H9 (cell line): ENCODE results near the gene ILDR2. TPM values are rescaled to one million over a fixed set of nuclear protein-coding genes. Genes with fewer than 3 reads are reported as not detected.

Source experiments
- DNase-seq: peaks from one replicate; pipeline ENCODE4 v3.0.0-alpha.2; 2017
- H2AFZ ChIP-seq: one replicate; pipeline ENCODE4 v1.6.1; 2013; ENCODE audit warnings: mild to moderate bottlenecking, low read length, control low read depth, moderate library complexity
- H2AK5ac ChIP-seq: 2 replicates; pipeline ENCODE4 v1.6.1; 2013; ENCODE audit warnings: low read length, control low read depth, mixed read lengths; ENCODE audit not compliant: insufficient read length
- H2BK120ac ChIP-seq: one replicate; pipeline ENCODE4 v1.6.1; 2013; ENCODE audit warnings: low read depth, mild to moderate bottlenecking, low read length, control low read depth, inconsistent platforms; ENCODE audit not compliant: poor library complexity, severe bottlenecking
- H2BK12ac ChIP-seq: 2 replicates; pipeline ENCODE4 v1.6.1; 2013; ENCODE audit warnings: low read length, control low read depth, mixed read lengths, low read depth; ENCODE audit not compliant: insufficient read length
- H2BK15ac ChIP-seq: 2 replicates; pipeline ENCODE4 v1.6.1; 2013; ENCODE audit warnings: low read depth, low read length, control low read depth
- H2BK20ac ChIP-seq: one replicate; pipeline ENCODE4 v1.6.1; 2013; ENCODE audit warnings: low read depth, mild to moderate bottlenecking, low read length, control low read depth, inconsistent platforms; ENCODE audit not compliant: poor library complexity, severe bottlenecking
- H2BK5ac ChIP-seq: 2 replicates; pipeline ENCODE4 v1.6.1; 2013; ENCODE audit warnings: low read length, control low read depth, mixed read lengths; ENCODE audit not compliant: insufficient read length
- H3K14ac ChIP-seq: 2 replicates; pipeline ENCODE4 v1.6.1; 2013; ENCODE audit warnings: low read length, control low read depth; ENCODE audit not compliant: insufficient read depth
- H3K18ac ChIP-seq: 2 replicates; pipeline ENCODE4 v1.6.1; 2013; ENCODE audit warnings: low read depth, mild to moderate bottlenecking, mixed read lengths, low read length, control low read depth; ENCODE audit not compliant: insufficient read length
- H3K23ac ChIP-seq: 2 replicates; pipeline ENCODE4 v1.6.1; 2013; ENCODE audit warnings: low read length, control low read depth, mixed read lengths, low read depth; ENCODE audit not compliant: insufficient read length
- H3K23me2 ChIP-seq: 2 replicates; pipeline ENCODE4 v1.6.1; 2013; ENCODE audit warnings: low read depth, mild to moderate bottlenecking, mixed read lengths, low read length, control low read depth; ENCODE audit not compliant: insufficient read length, poor library complexity, severe bottlenecking
- H3K27ac ChIP-seq: 2 replicates; pipeline ENCODE4 v1.5.1; 2013; ENCODE audit warnings: low read length, control low read depth, mixed read lengths, low read depth; ENCODE audit not compliant: insufficient read length
- H3K27me3 ChIP-seq: 2 replicates; pipeline ENCODE4 v1.6.1; 2013; ENCODE audit warnings: low read length, control low read depth, inconsistent platforms; ENCODE audit not compliant: insufficient read depth
- H3K4ac ChIP-seq: 2 replicates; pipeline ENCODE4 v1.6.1; 2013; ENCODE audit warnings: low read depth, mild to moderate bottlenecking, control low read depth, inconsistent platforms, low read length, moderate library complexity
- H3K4me1 ChIP-seq: 2 replicates; pipeline ENCODE4 v1.6.1; 2013; ENCODE audit warnings: low read length, control low read depth, inconsistent platforms; ENCODE audit not compliant: insufficient read depth
- H3K4me2 ChIP-seq: 2 replicates; pipeline ENCODE4 v1.6.1; 2013; ENCODE audit warnings: low read length, control low read depth, mixed read lengths; ENCODE audit not compliant: insufficient read length, insufficient read depth
- H3K56ac ChIP-seq: 2 replicates; pipeline ENCODE4 v1.6.1; 2013; ENCODE audit warnings: low read depth, mild to moderate bottlenecking, mixed read lengths, low read length, control low read depth; ENCODE audit not compliant: insufficient read length
- H3K79me1 ChIP-seq: 2 replicates; pipeline ENCODE4 v1.6.1; 2013; ENCODE audit warnings: low read depth, mild to moderate bottlenecking, moderate library complexity, low read length, control low read depth, inconsistent platforms; ENCODE audit not compliant: insufficient read depth, poor library complexity, severe bottlenecking
- H3K79me2 ChIP-seq: 2 replicates; pipeline ENCODE4 v1.6.1; 2013; ENCODE audit warnings: low read length, control low read depth, inconsistent platforms; ENCODE audit not compliant: insufficient read depth
- H3K9ac ChIP-seq: 2 replicates; pipeline ENCODE4 v1.6.1; 2013; ENCODE audit warnings: low read length, control low read depth, mixed read lengths; ENCODE audit not compliant: insufficient read length; ENCODE audit errors: extremely low read depth
- H3K9me3 ChIP-seq: one replicate; pipeline ENCODE4 v1.6.1; 2013; ENCODE audit warnings: low read depth, low read length, inconsistent platforms; ENCODE audit not compliant: control insufficient read depth
- H3T11ph ChIP-seq: one replicate; pipeline ENCODE4 v1.6.1; 2013; ENCODE audit warnings: mild to moderate bottlenecking, low read length, control low read depth, inconsistent platforms
- H4K20me1 ChIP-seq: one replicate; pipeline ENCODE4 v1.6.1; 2013; ENCODE audit not compliant: control insufficient read depth, insufficient read length, insufficient read depth
- H4K5ac ChIP-seq: 2 replicates; pipeline ENCODE4 v1.6.1; 2013; ENCODE audit warnings: low read depth, mild to moderate bottlenecking, mixed read lengths, low read length, control low read depth; ENCODE audit not compliant: insufficient read length
- H4K8ac ChIP-seq: replicated peaks from 2 replicates; pipeline ENCODE4 v1.6.1; 2013; ENCODE audit warnings: low read length, control low read depth, mixed read lengths, low read depth; ENCODE audit not compliant: insufficient read length
- H4K91ac ChIP-seq: 2 replicates; pipeline ENCODE4 v1.6.1; 2013; ENCODE audit warnings: low read depth, mild to moderate bottlenecking, moderate library complexity, mixed read lengths, low read length, control low read depth; ENCODE audit not compliant: insufficient read length
- H3K27ac Mint-ChIP-seq, 3 experiments: 2 replicates in 2 of 3; 3 replicates in 1 of 3; pipeline ENCODE4 v1.8.0; 2020 to 2021; ENCODE audit warnings: mixed read lengths in 3 of 3, mild to moderate bottlenecking in 1 of 3, moderate library complexity in 1 of 3
- H3K27me3 Mint-ChIP-seq: 2 replicates; pipeline ENCODE4 v1.8.0; 2021; ENCODE audit warnings: low read depth, mild to moderate bottlenecking, moderate library complexity, mixed read lengths
- H3K36me3 Mint-ChIP-seq, 3 experiments: 2 replicates in 2 of 3; 3 replicates in 1 of 3; pipeline ENCODE4 v1.8.0; 2020 to 2021; ENCODE audit warnings: low read depth in 3 of 3, mixed read lengths in 3 of 3; ENCODE audit not compliant: insufficient read depth in 1 of 3
- H3K4me1 Mint-ChIP-seq, 2 experiments: 2 replicates each; pipeline ENCODE4 v1.8.0; 2020; ENCODE audit warnings: mixed read lengths in 2 of 2
- H3K4me3 Mint-ChIP-seq, 2 experiments: 2 replicates in 1 of 2; 3 replicates in 1 of 2; pipeline ENCODE4 v1.8.0; 2020 to 2021; ENCODE audit warnings: mild to moderate bottlenecking in 2 of 2, mixed read lengths in 2 of 2, moderate library complexity in 1 of 2
- H3K9me3 Mint-ChIP-seq, 2 experiments: 2 replicates in 1 of 2; 3 replicates in 1 of 2; pipeline ENCODE4 v1.8.0; 2020; ENCODE audit warnings: mild to moderate bottlenecking in 2 of 2, mixed read lengths in 2 of 2, moderate library complexity in 1 of 2
- CTCF ChIP-seq: fragments of 200-600 bp; sonication (generic); conservative IDR thresholded peaks from 3 replicates; pipeline ENCODE4 v1.8.0; 2021; ENCODE audit warnings: antibody characterized with exemption, mild to moderate bottlenecking
- WGBS: extraction: QIAGEN DNeasy Blood & Tissue Kit; methylation state at CpG from one replicate; pipeline ENCODE4 v1.1.7; 2013; ENCODE audit warnings: missing lambda C conversion rate, low lambda C conversion rate, mixed read lengths; ENCODE audit not compliant: insufficient read length; ENCODE audit errors: extremely low coverage; 5-methylcytosine and 5-hydroxymethylcytosine counted together
- total RNA-seq: library from RNA; stranded (reverse); gene quantifications from 2 replicates; pipeline ENCODE4 v1.2.1, GENCODE V29; 2021

Gene ILDR2
- total RNA-seq, 1 experiment from 2014 or later: 1.1 TPM

DNA sequence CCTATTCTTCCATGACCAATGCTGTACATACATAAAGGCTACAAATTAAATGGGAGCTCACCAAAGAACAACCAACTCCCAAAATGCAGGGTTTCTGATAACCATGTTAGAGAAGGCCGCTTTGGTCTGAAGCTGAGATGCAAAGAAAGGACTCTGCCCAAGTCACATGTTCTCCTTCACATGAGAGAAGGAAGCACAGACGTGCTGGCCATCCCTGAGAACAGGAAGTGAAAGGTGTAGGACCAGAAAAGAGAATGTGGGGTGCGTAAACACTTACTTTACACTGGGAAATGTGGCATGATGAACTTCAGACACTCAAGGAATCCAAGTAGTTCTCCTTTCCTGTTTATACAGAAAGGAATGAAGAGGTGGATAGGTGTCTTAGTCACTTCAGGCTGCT is 67.6 kb downstream of the ILDR2 start:
- no peak overlapping the region for H3K27ac ChIP-seq
- no peak overlapping the region for H3K56ac ChIP-seq
- H3K4ac ChIP-seq: no peak overlapping the region
- H2BK15ac ChIP-seq: no peak overlapping the region
- Mint-ChIP-seq H3K9me3 (peaks cover 19 to 20% of the 10 kb centered on the region in 2 experiments), H3K4me3 (no peak overlapping the region), H3K27ac (no peak overlapping the region), H3K27me3 (peaks cover under 1% of the 10 kb centered on the region; the same call in 1 of the 2 replicates), H3K36me3 (peaks cover 8 to 17% (median 9%) of the 10 kb centered on the region in 3 experiments; a peak in 6 of 7 replicates), H3K4me1 (no peaks in the 10 kb centered on the region)
- H4K8ac ChIP-seq: no peak overlapping the region
- DNase-seq: no peak
- WGBS: no CpG with 5 or more reads among the region's 3 CpGs
- no peak overlapping the region for H4K91ac ChIP-seq
- no peaks in the 10 kb centered on the region for H3K79me2 ChIP-seq
- no peak overlapping the region for H3K9ac ChIP-seq
- no peak overlapping the region for H2AFZ ChIP-seq
- H4K5ac ChIP-seq: no peak overlapping the region
- no peak overlapping the region for H3K14ac ChIP-seq
- H4K20me1 ChIP-seq: no peaks in the 10 kb centered on the region
- H3K27me3 ChIP-seq: no peaks in the 10 kb centered on the region
- no peak overlapping the region for H2BK120ac ChIP-seq
- H3K23ac ChIP-seq: no peak overlapping the region
- H2AK5ac ChIP-seq: no peak overlapping the region
- peaks cover 4% of the 10 kb centered on the region for H3K9me3 ChIP-seq
- H2BK20ac ChIP-seq: no peak overlapping the region
- no peaks in the 10 kb centered on the region for H3K79me1 ChIP-seq
- H3K4me2 ChIP-seq: no peak overlapping the region
- no peak overlapping the region for H3T11ph ChIP-seq
- no peaks in the 10 kb centered on the region for H3K23me2 ChIP-seq
- H2BK5ac ChIP-seq: no peak overlapping the region
- H3K4me1 ChIP-seq: no peaks in the 10 kb centered on the region
- H2BK12ac ChIP-seq: no peak overlapping the region
- H3K18ac ChIP-seq: no peak overlapping the region
- TF ChIP-seq CTCF: no peak
